Measurements from ENCODE around the gene RAD51B. TPM values are rescaled to one million over a fixed set of nuclear protein-coding genes. Genes with fewer than 3 reads are reported as not detected.

The RAD51B gene
- total and polyA plus RNA-seq, 2 of the 13 experiments (the other 11 are each of a cell fraction or from before 2014, with no cell fraction given), result 7.0 to 9.5 TPM

DNA sequence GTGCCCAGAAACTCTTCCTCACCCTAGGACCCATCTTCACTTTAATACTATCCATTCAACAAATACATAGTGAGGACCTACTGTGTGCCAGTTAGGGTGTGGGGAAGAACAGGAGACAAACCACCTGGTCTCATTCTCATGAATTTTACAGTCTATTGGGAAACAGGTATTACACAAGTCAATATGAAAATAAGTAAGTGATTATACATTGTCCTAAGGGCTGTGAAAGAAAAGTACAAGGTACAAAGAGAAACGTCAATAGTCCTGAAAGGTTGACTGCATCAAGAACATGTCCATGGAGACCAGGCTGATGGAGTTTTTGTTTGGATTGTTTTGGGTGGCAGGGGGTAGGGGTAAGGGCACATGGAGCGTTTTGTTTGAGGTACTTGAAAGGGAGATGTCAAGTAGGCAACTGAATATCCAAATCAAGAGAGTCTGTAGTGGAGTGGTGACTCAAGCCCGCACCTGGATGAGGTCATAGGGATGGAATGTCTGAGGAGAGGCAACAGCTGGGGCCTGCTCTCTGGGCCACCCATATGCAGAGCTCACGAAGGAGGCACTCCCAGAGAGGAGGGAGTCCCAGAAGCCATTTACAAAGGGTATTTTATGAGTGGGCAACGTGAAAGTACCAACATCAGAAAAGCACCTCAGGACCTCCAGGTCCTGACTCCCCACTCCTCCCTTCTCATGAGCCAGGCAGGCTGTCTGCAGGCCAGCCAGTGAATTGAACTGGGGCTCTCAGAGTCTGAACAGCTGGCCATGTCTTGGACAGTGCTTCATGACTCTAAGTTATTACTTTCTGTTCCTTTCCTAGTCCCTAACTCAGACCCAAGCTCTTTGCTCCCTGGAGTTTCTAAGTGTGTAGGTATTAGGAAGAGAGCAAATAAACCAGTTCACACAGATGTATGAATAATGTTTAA, 701.3 kb downstream of the RAD51B start (continued):
- TF ChIP-seq ONECUT2 (CRISPR knock-in tag; IDR thresholded peaks at IDR 0.05), result peak; percentile 66; the same call in 1 of the 2 replicates
- peak; percentile 33; the same call in 1 of the 2 replicates for TF ChIP-seq DPF2 (CRISPR knock-in tag; IDR thresholded peaks at IDR 0.05; ENCODE audit: borderline replicate concordance, low read depth)
- peak; percentile 58; the same call in 1 of the 2 replicates for TF ChIP-seq ZNF816 (CRISPR knock-in tag; IDR thresholded peaks at IDR 0.05; ENCODE audit: borderline replicate concordance)
- TF ChIP-seq ZZZ3 (CRISPR knock-in tag; IDR thresholded peaks at IDR 0.05; ENCODE audit: borderline replicate concordance), result no peak
- TF ChIP-seq ZNF136 (CRISPR knock-in tag; IDR thresholded peaks at IDR 0.05; ENCODE audit: low read depth), result no peak
- no peak for TF ChIP-seq MBNL3 (CRISPR knock-in tag; conservative IDR thresholded peaks at IDR 0.05)
- TF ChIP-seq SOX6 (IDR thresholded peaks at IDR 0.05), result no peak
- TF ChIP-seq SOX6 (CRISPR knock-in tag; IDR thresholded peaks at IDR 0.05), result peak; percentile 76
- TF ChIP-seq ZKSCAN5 (CRISPR knock-in tag; IDR thresholded peaks at IDR 0.05), result no peak
- TF ChIP-seq IRF2 (CRISPR knock-in tag; IDR thresholded peaks at IDR 0.05), result no peak
- no peak for TF ChIP-seq JDP2 (CRISPR knock-in tag; IDR thresholded peaks at IDR 0.05; ENCODE audit: borderline replicate concordance)
- TF ChIP-seq, protein P1, sequence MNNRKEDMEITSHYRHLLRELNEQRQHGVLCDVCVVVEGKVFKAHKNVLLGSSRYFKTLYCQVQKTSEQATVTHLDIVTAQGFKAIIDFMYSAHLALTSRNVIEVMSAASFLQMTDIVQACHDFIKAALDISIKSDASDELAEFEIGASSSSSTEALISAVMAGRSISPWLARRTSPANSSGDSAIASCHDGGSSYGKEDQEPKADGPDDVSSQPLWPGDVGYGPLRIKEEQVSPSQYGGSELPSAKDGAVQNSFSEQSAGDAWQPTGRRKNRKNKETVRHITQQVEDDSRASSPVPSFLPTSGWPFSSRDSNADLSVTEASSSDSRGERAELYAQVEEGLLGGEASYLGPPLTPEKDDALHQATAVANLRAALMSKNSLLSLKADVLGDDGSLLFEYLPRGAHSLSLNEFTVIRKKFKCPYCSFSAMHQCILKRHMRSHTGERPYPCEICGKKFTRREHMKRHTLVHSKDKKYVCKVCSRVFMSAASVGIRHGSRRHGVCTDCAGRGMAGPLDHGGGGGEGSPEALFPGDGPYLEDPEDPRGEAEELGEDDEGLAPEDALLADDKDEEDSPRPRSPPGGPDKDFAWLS (CRISPR knock-in tag; IDR thresholded peaks at IDR 0.05; ENCODE audit: borderline replicate concordance), result no peak
- TF ChIP-seq GZF1 (CRISPR knock-in tag; IDR thresholded peaks at IDR 0.05), result no peak
- TF ChIP-seq IRX3 (CRISPR knock-in tag; IDR thresholded peaks at IDR 0.05; ENCODE audit: borderline replicate concordance, low read depth), result no peak
- TF ChIP-seq ELF3 (CRISPR knock-in tag; IDR thresholded peaks at IDR 0.05), result no peak
- TF ChIP-seq SKI (IDR thresholded peaks at IDR 0.05; ENCODE audit: partially characterized antibody), result peak; percentile 14
- no peak for TF ChIP-seq ZNF343 (CRISPR knock-in tag; IDR thresholded peaks at IDR 0.05)
- no peak for TF ChIP-seq ZNF205 (CRISPR knock-in tag; IDR thresholded peaks at IDR 0.05)
- no peak for TF ChIP-seq FOXP1 (IDR thresholded peaks at IDR 0.05)
- TF ChIP-seq FOXP1 (CRISPR knock-in tag; IDR thresholded peaks at IDR 0.05), result peak; percentile 46
- TF ChIP-seq, protein P2, sequence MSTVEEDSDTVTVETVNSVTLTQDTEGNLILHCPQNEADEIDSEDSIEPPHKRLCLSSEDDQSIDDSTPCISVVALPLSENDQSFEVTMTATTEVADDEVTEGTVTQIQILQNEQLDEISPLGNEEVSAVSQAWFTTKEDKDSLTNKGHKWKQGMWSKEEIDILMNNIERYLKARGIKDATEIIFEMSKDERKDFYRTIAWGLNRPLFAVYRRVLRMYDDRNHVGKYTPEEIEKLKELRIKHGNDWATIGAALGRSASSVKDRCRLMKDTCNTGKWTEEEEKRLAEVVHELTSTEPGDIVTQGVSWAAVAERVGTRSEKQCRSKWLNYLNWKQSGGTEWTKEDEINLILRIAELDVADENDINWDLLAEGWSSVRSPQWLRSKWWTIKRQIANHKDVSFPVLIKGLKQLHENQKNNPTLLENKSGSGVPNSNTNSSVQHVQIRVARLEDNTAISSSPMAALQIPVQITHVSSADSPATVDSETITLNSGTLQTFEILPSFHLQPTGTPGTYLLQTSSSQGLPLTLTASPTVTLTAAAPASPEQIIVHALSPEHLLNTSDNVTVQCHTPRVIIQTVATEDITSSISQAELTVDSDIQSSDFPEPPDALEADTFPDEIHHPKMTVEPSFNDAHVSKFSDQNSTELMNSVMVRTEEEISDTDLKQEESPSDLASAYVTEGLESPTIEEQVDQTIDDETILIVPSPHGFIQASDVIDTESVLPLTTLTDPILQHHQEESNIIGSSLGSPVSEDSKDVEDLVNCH (CRISPR knock-in tag; IDR thresholded peaks at IDR 0.05), result no peak
- peak; percentile 35; the same call in 1 of the 2 replicates for TF ChIP-seq ZNF777 (CRISPR knock-in tag; IDR thresholded peaks at IDR 0.05)
- peak; percentile 47; the same call in 1 of the 2 replicates for TF ChIP-seq ZNF644 (CRISPR knock-in tag; IDR thresholded peaks at IDR 0.05; ENCODE audit: low read depth)
- TF ChIP-seq ZC3H13 (CRISPR knock-in tag; IDR thresholded peaks at IDR 0.05), result no peak
- TF ChIP-seq MBD4 (IDR thresholded peaks at IDR 0.05; ENCODE audit: borderline replicate concordance, low read length), result no peak; the same call in 1 of the 2 replicates
- peak; percentile 75 for TF ChIP-seq ATF7 (IDR thresholded peaks at IDR 0.05)
- peak; percentile 85; the same call in 1 of the 2 replicates for TF ChIP-seq ATF7 (CRISPR knock-in tag; IDR thresholded peaks at IDR 0.05)
- no peak for TF ChIP-seq NR2F2 (IDR thresholded peaks at IDR 0.05; ENCODE audit: borderline replicate concordance, low read depth)
- no peak for TF ChIP-seq ZNF260 (CRISPR knock-in tag; IDR thresholded peaks at IDR 0.05; ENCODE audit: borderline replicate concordance, low read depth)

All from HepG2 (cell line).